A673 (cell line): ENCODE data around the gene CARMIL1. TPM values are rescaled to one million over a fixed set of nuclear protein-coding genes. Genes with fewer than 3 reads are reported as not detected.
A peak's percentile ranks its signal among the peaks of the same experiment; 100 is the strongest.

Experiments used
- BruUV-seq: library from RNA; stranded (reverse); fragments of 400-500 nt; replicated peaks from 2 replicates; lab custom pipeline; 2021; lab: Mats Ljungman, UMichigan
- CTCF ChIA-PET: fragments of 300-600 bp; sonication (Branson Sonifier 250); formaldehyde crosslinking; loops from one replicate; lab custom pipeline; 2022; ENCODE audit warnings: antibody characterized with exemption; lab: Charles Lee
- POLR2A ChIA-PET: fragments of 300-600 bp; sonication (Branson Sonifier 250); formaldehyde crosslinking; loops from one replicate; lab custom pipeline; 2022; ENCODE audit warnings: antibody characterized with exemption; ENCODE audit not compliant: low non-redundant PET; lab: Charles Lee
- DNase-seq: peaks from one replicate; pipeline ENCODE4 v3.0.0-alpha.2; 2015; ENCODE audit warnings: low spot score
- H3K27ac ChIP-seq: fragments of 200-600 bp; sonication (generic); 2 replicates; pipeline ENCODE4 v1.5.1; 2016; ENCODE audit warnings: mixed run types, low read depth, mild to moderate bottlenecking, mixed read lengths, antibody characterized with exemption, low read length; ENCODE audit not compliant: poor library complexity, severe bottlenecking
- H3K27me3 ChIP-seq: fragments of 200-600 bp; sonication (generic); replicated peaks from 2 replicates; pipeline ENCODE4 v1.6.1; 2017; ENCODE audit warnings: mixed run types, low read depth, mild to moderate bottlenecking, mixed read lengths, antibody characterized with exemption, low read length; ENCODE audit not compliant: insufficient read depth, poor library complexity
- H3K36me3 ChIP-seq: fragments of 200-600 bp; sonication (generic); 2 replicates; pipeline ENCODE4 v1.6.1; 2016; ENCODE audit warnings: mixed run types, mild to moderate bottlenecking, mixed read lengths, antibody characterized with exemption, low read length; ENCODE audit not compliant: insufficient read depth, poor library complexity, severe bottlenecking
- H3K4me1 ChIP-seq: fragments of 200-600 bp; sonication (generic); 2 replicates; pipeline ENCODE4 v1.6.1; 2017; ENCODE audit warnings: mixed run types, mild to moderate bottlenecking, mixed read lengths, antibody characterized with exemption, low read length; ENCODE audit not compliant: insufficient read depth, poor library complexity, severe bottlenecking
- H3K4me3 ChIP-seq: fragments of 200-600 bp; sonication (generic); 2 replicates; pipeline ENCODE4 v1.5.1; 2016; ENCODE audit warnings: low read depth, mixed run types, mild to moderate bottlenecking, mixed read lengths, low read length; ENCODE audit not compliant: poor library complexity, severe bottlenecking
- H3K9me3 ChIP-seq: fragments of 200-600 bp; sonication (generic); 2 replicates; pipeline ENCODE4 v1.6.1; 2016; ENCODE audit warnings: mixed run types, low read depth, mild to moderate bottlenecking, mixed read lengths, antibody characterized with exemption, low read length; ENCODE audit not compliant: poor library complexity, severe bottlenecking
- EZH2 ChIP-seq: fragments of 200-600 bp; sonication (generic); IDR thresholded peaks from 2 replicates; pipeline ENCODE4 v1.6.1; 2017; ENCODE audit warnings: borderline replicate concordance, low read depth, mild to moderate bottlenecking, mixed read lengths, antibody characterized with exemption, low read length; ENCODE audit not compliant: poor library complexity, severe bottlenecking
- intact Hi-C: fragments of 100-400 bp; cut with micrococcal nuclease; formaldehyde crosslinking; loops from one replicate; pipeline ENCODE4 v1.10.0; 2022; ENCODE audit not compliant: unreplicated experiment
- total RNA-seq: library from RNA; stranded (reverse); gene quantifications from 2 replicates; pipeline ENCODE4 v1.2.3, GENCODE V29; 2021
- TF ChIP-seq, protein P1 (sequence below): fragments of 300-800, 200-600 bp; sonication (generic); conservative IDR thresholded peaks from 2 replicates; pipeline ENCODE4 v1.5.1; 2017; ENCODE audit warnings: low read depth, mild to moderate bottlenecking, antibody characterized with exemption, low read length, moderate library complexity, mixed read lengths

The CARMIL1 gene
- total RNA-seq, 1 experiment from 2014 or later = 7.2 TPM

DNA sequence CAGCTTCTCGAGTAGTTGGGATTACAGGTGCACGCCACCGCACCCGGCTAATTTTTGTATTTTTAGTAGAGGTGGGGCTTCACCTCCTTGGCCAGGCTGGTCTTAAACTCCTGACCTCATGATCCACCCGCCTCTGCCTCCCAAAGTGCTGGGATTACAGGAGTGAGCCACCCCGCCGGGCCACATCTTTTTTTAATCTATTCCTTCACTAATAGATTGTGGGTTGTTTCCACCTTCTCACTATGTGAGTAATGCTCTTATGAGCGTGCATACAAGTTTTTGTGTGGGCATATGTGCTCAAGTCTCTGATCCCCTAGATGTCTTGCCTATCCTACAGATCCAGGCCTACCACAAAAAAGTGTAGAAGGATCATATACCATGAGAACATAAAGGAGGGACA, 30.7 kb downstream of the CARMIL1 start:
- no peak for DNase-seq
- TF ChIP-seq, protein P1, sequence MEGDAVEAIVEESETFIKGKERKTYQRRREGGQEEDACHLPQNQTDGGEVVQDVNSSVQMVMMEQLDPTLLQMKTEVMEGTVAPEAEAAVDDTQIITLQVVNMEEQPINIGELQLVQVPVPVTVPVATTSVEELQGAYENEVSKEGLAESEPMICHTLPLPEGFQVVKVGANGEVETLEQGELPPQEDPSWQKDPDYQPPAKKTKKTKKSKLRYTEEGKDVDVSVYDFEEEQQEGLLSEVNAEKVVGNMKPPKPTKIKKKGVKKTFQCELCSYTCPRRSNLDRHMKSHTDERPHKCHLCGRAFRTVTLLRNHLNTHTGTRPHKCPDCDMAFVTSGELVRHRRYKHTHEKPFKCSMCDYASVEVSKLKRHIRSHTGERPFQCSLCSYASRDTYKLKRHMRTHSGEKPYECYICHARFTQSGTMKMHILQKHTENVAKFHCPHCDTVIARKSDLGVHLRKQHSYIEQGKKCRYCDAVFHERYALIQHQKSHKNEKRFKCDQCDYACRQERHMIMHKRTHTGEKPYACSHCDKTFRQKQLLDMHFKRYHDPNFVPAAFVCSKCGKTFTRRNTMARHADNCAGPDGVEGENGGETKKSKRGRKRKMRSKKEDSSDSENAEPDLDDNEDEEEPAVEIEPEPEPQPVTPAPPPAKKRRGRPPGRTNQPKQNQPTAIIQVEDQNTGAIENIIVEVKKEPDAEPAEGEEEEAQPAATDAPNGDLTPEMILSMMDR = no peak
- no peak for TF ChIP-seq EZH2
- H3K27ac ChIP-seq = no peak overlapping the region
- intact Hi-C loops = no loop called here
- no TSS peak for BruUV-seq
- ChIA-PET POLR2A (no interaction called here), CTCF (interaction anchor here (0.7 kb wide), 1 partner anchor 9 kb away, joined by 11 read pairs; no protein-coding TSS in a partner anchor)
- no peaks in the 10 kb centered on the region for H3K27me3 ChIP-seq
- H3K4me3 ChIP-seq = no peak overlapping the region
- H3K36me3 ChIP-seq = no peaks in the 10 kb centered on the region
- H3K9me3 ChIP-seq = no peaks in the 10 kb centered on the region
- H3K4me1 ChIP-seq = peaks cover 34% of the 10 kb centered on the region

DNA sequence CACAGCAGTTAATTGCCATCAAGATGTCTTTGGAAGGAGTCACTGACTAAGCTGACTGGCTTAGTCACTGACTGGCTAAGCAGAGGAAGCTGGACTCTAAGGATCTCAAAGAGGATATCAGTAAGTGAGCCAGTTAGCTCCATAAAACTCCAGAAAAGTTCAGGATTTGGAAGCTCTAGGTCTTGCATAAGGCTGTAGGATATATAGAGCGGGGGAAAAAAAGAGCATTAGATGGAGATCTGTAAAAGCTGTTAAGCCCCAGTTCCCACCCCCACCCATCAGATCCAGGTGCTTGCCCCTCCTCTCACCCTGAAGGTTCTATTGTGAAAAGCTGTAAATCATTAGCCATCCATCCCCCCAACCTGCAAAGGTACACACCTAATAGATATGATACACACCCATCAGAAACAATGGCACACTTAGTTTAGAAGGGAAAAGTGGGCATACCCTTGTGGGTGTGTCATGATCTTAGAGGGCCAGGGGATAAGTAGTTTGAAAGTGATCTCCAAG, 32.2 kb downstream of the CARMIL1 start:
- no peaks in the 10 kb centered on the region for H3K9me3 ChIP-seq
- intact Hi-C loops = no loop called here
- no peak overlapping the region for H3K27ac ChIP-seq
- no peak overlapping the region for H3K4me3 ChIP-seq
- TF ChIP-seq, protein P1 = no peak
- TF ChIP-seq EZH2 = no peak
- DNase-seq = no peak
- no peaks in the 10 kb centered on the region for H3K36me3 ChIP-seq
- POLR2A ChIA-PET = interaction anchor here (0.6 kb wide), 2 partner anchors 270 to 592 kb away, joined by 3 to 15 read pairs; no protein-coding TSS in a partner anchor
- no TSS peak for BruUV-seq
- peaks cover 41% of the 10 kb centered on the region for H3K4me1 ChIP-seq
- CTCF ChIA-PET = no interaction called here
- H3K27me3 ChIP-seq = no peaks in the 10 kb centered on the region

DNA sequence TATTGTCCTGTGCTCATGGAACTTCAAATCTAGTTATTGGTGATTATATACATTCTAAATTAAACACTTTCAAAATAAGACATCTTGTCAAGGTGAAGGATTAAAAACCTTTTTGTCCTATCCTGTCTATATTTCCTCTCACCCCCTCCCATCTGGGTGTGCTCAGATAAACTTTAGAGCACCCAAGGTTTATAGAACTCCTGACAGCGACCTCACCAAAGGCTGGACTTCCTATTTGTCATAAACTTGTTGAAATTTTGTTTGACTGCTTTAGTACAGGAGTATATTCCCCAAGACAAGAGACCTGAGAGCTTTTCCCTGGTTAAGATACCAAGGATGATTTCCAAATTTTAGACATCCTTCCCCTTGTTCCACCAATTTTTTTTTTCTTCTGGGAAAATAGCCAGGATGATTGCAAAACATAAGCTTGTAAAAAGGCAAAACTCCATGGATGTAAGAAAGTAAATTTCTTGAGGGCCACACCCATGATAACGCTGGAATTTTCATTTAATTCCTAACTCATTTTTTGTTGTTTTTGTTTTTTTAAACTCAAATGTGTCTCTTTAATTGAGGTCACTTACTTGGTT, 33.0 kb downstream of the CARMIL1 start:
- peaks cover 41% of the 10 kb centered on the region for H3K4me1 ChIP-seq
- TF ChIP-seq, protein P1 = no peak
- TF ChIP-seq EZH2 = no peak
- no peaks in the 10 kb centered on the region for H3K36me3 ChIP-seq
- no peaks in the 10 kb centered on the region for H3K9me3 ChIP-seq
- H3K4me3 ChIP-seq = peak overlapping the region; percentile 14
- ChIA-PET CTCF (no interaction called here), POLR2A (interaction anchor here (0.6 to 0.7 kb wide), 2 partner anchors 191 to 270 kb away, joined by 5 to 15 read pairs; no protein-coding TSS in a partner anchor)
- peak; percentile 68 for DNase-seq
- BruUV-seq = no TSS peak
- intact Hi-C loops = no loop called here
- H3K27me3 ChIP-seq = no peaks in the 10 kb centered on the region
- H3K27ac ChIP-seq = peak overlapping the region; percentile 44
